Measurements from ENCODE around the gene RNU1-2.
"Not testable (repeated sequence)": the region's sequence is repeated elsewhere in the genome, so short reads cannot be mapped to it uniquely, and the experiment has no call there.

RNU1-2 gene

GRCh38 chr1:16888860-16889816, 6.6 kb upstream of the RNU1-2 start:
- peak in 1 of 2 experiments; percentile 49 for DNase-seq

DNA sequence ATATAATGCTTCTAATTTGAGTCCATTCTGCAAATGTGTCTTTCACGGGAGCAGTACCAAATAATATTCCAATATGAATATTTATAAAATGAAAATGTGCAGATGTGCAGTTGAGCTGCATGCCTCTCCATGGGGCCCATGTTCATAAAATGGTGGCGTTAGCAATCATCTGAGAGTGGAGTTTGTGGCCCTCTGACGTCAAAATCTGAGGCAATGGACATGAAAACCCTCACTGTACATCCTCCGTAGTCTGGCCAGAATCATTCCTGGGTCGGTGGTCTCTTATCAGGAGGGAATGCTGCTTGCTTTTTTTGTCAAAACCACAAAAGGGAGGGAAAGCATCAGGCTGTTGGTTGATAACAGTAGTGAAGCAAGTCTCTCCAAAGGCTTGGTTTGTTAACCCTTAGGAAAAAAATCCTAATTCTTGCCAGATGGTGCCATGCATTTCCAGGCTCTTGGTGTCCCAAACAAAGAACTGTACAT, 5.2 kb upstream of the RNU1-2 start:
- DNase-seq: not testable (repeated sequence)

- not testable (repeated sequence) for DNase-seq
Measured at GRCh38 chr1:16891057-16891456, 4.7 kb upstream of the RNU1-2 start.

DNA sequence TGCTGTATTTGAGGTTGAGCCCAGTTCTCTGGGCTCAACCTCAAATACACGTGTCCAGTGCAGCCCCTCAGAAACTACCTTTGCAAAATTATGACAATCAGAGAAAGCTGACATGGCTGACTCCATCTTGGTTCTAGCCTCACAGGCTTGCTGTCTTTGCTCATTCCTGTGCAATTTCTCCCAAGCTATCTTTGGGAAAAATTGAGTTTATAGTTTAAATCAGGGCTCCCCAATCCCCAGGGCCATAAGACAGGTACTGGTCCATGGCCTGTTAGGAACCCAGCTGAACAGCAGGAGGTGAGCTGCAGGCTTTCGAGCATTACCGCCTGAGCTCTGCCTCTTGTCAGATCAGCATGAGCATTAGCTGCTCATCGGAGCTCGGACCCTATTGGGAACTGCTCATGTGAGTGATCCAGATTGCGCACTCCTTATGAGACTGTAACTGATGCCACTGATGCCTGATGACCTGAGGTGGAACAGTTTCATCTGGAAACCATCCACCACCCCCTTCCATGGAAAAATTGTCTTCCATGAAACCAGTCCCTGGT, 2.7 kb upstream of the RNU1-2 start:
- DNase-seq: not testable (repeated sequence)

- DNase-seq: not testable (repeated sequence)
Measured at GRCh38 chr1:16893796-16894195, 2.0 kb upstream of the RNU1-2 start.

DNA sequence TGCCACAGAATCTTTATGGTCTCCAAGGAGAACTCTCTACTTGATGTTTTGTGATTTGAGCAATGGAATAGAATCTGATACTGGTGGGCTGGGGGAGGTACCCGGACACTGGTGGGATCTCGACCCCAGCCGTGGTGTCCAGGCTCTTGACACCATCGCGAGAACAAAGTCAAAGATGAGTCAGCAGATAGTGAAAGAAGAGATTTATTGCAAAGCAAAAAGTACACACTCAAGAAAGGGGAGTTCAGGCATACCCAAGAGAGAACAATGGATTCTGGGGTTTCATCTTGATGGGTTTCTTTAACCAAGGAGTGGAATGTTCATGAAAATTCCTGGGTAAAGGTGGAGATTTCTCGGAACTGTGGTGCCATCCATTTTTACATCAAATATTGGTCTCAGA, 1.4 kb upstream of the RNU1-2 start:
- not testable (repeated sequence) for DNase-seq

GRCh38 chr1:16895233-16895597, 565 bp upstream of the RNU1-2 start:
- DNase-seq: peak in 1 of 2 experiments; percentile 42

DNA sequence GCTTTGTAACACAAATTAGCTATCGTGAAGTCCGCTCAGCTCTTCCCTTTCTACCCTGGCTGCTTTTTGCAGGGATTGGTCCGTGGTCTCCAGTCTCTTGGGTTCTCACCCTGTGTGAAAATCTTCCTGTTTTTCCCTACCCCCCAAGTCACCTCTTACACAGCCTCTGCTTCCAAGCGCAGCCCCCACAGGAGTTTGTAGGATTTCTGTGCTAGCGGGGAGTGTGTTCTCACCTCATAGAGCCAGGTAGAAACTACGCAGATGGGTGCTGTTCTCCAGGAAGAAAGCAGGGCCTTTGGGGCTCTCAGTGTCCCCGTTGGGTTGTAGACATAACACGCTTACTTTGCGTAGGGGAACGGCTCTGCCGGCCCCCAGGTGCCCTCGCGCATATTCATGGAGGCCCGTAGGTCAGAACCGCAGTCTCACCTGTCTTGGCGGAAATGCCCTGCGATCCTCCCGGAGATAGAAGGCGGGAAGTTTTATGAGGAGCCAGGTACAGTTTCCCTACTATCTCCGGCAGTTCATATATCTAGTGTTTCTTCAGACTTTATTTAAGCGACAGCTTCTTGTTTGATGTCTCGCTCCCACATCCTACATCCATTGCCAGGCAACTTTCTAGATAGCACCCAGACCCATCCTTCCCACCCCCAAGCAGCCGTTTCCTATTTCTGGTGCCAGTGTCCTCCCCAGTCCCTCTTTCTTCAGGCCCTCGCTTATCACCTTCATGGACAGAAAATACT, 706 bp downstream of the RNU1-2 start:
- peak; percentile 82 to 98 for DNase-seq

DNA sequence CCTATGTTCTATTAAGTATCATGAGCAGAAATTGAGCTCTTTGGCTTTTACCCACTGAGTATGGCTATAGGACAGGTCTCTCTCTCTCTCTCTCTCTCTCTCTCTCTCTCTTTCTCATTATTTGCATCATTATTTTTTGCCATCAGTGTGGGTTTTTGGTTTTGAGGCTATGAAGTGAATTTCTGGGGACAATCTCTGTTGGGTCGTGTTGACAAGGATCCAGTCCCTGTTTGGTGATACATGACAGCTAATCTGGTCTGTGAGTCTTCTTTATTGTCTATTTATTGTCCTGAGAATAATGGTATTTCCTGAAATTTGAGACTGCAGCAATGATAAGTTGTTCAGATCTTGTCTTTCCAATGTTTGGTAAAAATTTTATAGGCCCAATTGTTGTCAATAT, 1.9 kb downstream of the RNU1-2 start:
- peak in 1 of 2 experiments; percentile 9 for DNase-seq

DNA sequence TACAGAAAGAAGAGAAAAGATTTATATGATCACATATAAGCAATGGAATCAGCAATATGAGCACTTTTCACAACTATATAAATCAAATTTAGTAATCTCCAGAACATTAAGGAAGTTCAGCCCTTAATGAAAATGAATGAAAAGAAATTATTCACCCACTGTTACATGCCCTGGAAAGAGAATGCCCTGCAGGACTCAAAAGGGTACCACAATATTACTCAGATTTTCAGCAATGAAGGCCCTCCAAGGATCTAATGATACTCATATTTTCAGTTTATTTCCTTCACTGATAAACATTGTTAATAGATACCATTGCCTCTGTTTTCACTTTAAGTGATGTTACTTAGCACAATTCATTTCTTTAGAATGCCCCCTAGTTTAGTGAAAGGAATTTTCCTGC, 2.5 kb downstream of the RNU1-2 start:
- not testable (repeated sequence) for DNase-seq

DNA sequence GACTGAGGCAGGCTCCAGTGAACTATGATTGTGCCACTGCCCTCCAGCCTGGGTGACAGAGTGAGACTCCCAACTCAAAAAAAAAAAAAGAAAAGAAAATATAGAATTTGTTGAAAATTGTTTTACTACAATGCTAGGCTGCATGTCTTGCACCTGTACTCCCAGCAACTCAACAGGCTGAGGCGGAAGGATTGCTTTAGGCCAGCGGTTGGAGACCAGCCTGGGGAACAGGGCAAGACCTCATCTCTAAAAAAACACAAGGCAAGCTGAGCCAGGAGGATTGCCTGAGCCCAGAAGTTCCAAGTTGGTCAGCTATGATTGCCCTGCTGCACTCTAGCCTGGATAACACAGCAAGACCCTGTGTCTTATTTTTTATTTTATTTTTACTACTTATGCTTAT, 3.2 kb downstream of the RNU1-2 start:
- not testable (repeated sequence) for DNase-seq

GRCh38 chr1:16900751-16901150, 5.0 kb downstream of the RNU1-2 start:
- no peak for DNase-seq

DNA sequence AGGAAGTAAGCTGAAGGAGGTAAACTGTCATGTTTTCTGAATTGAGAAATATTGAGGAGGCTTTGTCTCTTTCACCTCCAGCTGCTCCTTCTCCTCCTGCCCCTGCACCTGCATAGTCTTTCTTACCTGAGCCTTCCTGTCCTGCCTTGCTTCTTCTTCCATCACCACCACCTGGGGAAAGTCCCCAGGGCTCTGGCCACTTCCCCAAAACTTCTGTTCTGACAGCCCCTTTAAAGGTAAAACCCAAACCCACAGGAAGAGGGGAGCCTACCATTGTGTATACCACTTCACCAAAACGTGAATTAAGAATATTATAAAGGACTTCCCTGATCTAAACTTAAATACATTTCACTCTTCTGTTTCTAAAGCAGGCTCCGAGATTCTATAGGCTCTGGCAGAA, 5.6 kb downstream of the RNU1-2 start:
- not testable (repeated sequence) for DNase-seq

DNA sequence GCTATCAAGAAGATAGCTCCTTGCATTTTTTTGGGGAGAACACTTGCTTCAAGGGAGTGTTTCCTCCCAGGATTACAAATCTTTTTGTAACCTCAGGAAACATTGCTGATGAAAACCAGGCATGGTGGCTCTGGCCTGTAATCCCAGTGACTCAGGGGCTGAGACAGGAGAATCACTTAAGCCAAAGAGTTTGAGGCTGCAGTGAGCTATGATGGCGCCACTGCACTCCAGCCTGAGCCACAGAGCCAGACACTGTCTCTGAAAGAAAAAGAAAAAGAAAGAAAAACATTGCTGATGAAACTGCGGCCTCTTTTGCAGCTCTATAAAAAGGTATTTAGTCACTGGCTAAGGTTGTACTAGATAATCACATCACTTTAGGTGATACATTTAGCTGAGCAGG, 7.3 kb downstream of the RNU1-2 start:
- DNase-seq: no peak

DNA sequence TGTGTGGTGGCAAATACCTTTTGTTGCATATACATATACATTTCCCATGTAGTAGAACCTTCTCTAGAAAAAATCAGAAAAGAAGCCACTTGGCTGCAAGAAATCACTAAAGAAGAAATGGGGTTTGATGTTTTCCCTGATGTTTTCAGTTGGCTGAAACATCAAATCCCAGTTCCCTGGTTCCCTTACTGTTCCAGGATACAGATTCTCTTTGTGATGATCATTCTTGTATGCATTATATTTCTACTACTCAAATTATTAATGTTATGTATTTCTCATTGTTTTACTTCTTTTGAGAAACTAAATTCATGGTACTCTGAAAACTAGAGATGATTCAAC, 7.6 kb downstream of the RNU1-2 start:
- no peak for DNase-seq

GRCh38 chr1:16904560-16905109, 8.9 kb downstream of the RNU1-2 start:
- DNase-seq: peak; percentile 86 to 93

DNA sequence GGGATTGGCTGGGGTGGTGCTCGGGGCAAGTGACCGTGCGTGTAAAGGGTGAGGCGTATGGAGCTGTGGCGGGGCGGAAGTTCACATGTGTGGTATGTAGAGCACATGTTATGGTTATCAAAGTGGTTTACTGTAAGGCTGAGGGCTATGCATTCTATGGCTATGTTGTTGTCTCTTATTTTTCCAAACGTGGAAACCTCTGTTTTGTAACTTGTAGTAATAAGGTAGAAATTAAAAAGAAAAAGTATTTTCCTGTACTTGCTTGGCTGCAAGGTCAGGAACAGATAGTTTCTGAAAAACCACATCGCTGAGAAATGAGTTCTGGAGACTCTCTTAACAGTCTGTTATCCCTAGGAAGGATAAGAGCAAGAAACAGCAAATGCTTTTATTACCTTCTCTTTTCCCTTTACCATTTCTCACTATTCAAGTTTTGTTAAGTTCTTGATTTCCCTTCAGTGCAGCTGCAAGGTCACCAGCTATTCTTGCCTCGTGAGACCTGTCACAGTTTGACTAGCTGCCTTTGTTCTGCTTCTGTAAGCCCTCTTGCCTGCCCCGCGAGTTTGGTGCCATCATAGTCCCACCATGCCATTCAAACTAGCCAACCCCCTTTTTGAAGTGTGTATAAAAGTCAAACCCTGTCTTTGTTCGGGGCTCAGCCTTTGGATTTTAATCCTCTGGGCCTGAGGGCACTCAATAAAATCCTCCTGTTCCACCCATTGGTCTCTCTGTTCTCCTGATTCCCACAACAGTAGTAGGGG, 9.5 kb downstream of the RNU1-2 start:
- peak; percentile 50 to 93 for DNase-seq

GRCh38 chr1:16905868-16906702, 10.3 kb downstream of the RNU1-2 start:
- DNase-seq: no peak

DNA sequence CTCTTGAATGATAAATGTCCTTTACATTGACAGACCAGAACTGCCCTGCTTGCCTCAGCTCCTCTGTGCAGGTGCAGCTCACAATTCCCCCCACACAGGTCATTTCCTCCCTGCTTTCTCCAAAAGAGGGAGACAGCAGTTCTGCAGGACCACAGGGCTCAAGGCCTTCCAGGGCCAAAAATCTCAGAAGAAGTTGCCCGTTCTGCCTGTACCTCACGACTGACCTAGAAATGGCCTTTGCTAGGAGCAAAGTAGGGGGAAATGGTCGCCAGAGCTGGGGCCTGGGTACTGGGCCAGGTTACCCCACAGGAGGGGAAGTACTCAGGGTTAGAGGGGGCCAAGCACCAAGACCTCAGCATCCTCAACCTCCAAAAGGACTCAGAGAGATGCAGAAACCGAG, 11.1 kb downstream of the RNU1-2 start:
- no peak for DNase-seq

DNA sequence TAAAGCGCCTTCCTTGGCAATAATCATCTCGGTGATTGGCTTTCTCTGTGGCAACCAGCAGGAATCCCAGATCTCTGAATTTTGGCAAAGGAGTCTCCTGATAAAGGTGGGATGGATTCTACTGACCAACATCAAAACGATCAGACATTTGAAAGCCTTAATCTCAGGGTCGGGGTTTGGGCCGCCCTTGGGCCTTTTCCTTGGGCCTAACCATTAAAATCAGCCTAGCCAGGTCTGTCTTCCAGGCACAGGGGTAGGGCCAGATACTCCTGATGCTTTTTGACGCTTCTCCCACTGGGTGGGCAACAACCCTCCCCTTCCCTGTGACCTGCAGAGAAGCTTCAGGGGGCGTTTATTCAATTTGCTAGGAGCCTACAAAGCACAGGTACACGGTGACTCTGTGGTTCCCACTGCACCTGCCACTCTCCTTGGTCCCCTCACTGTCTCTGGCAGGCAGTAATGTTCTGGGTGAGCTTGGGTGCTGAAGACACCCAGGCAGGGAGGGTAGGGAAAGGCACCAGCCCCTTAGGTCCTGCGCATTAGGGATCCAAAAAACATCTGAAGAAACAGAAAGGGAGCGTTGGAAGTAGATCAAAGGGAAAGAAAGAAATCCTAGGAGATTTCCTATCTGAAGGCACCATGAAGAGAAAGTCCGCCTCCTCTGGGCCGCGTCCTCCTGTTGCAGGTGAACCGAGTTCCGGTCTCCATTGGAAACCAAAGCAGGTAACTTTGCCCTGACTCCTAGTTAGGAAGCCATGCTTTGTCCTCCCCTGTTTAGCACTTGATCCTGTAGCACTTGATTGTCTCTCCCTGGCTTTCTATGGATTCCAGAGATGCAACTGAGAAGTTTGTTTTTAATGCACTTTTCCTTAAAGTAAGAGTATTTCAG, 12.3 kb downstream of the RNU1-2 start:
- DNase-seq: no peak
